A673 (cell line): Measurements from ENCODE around the gene OST4. TPM values are rescaled to one million over a fixed set of nuclear protein-coding genes. Genes with fewer than 3 reads are reported as not detected.

Experiments
- BruUV-seq: library from RNA; stranded (reverse); fragments of 400-500 nt; replicated peaks from 2 replicates; lab custom pipeline; 2021; lab: Mats Ljungman, UMichigan
- CTCF ChIA-PET: fragments of 300-600 bp; sonication (Branson Sonifier 250); formaldehyde crosslinking; loops from one replicate; lab custom pipeline; 2022; ENCODE audit warnings: antibody characterized with exemption; lab: Charles Lee
- POLR2A ChIA-PET: fragments of 300-600 bp; sonication (Branson Sonifier 250); formaldehyde crosslinking; loops from one replicate; lab custom pipeline; 2022; ENCODE audit warnings: antibody characterized with exemption; ENCODE audit not compliant: low non-redundant PET; lab: Charles Lee
- DNase-seq: peaks from one replicate; pipeline ENCODE4 v3.0.0-alpha.2; 2015; ENCODE audit warnings: low spot score
- H3K27ac ChIP-seq: fragments of 200-600 bp; sonication (generic); 2 replicates; pipeline ENCODE4 v1.5.1; 2016; ENCODE audit warnings: mixed run types, low read depth, mild to moderate bottlenecking, mixed read lengths, antibody characterized with exemption, low read length; ENCODE audit not compliant: poor library complexity, severe bottlenecking
- H3K27me3 ChIP-seq: fragments of 200-600 bp; sonication (generic); replicated peaks from 2 replicates; pipeline ENCODE4 v1.6.1; 2017; ENCODE audit warnings: mixed run types, low read depth, mild to moderate bottlenecking, mixed read lengths, antibody characterized with exemption, low read length; ENCODE audit not compliant: insufficient read depth, poor library complexity
- H3K36me3 ChIP-seq: fragments of 200-600 bp; sonication (generic); 2 replicates; pipeline ENCODE4 v1.6.1; 2016; ENCODE audit warnings: mixed run types, mild to moderate bottlenecking, mixed read lengths, antibody characterized with exemption, low read length; ENCODE audit not compliant: insufficient read depth, poor library complexity, severe bottlenecking
- H3K4me1 ChIP-seq: fragments of 200-600 bp; sonication (generic); 2 replicates; pipeline ENCODE4 v1.6.1; 2017; ENCODE audit warnings: mixed run types, mild to moderate bottlenecking, mixed read lengths, antibody characterized with exemption, low read length; ENCODE audit not compliant: insufficient read depth, poor library complexity, severe bottlenecking
- H3K4me3 ChIP-seq: fragments of 200-600 bp; sonication (generic); 2 replicates; pipeline ENCODE4 v1.5.1; 2016; ENCODE audit warnings: low read depth, mixed run types, mild to moderate bottlenecking, mixed read lengths, low read length; ENCODE audit not compliant: poor library complexity, severe bottlenecking
- H3K9me3 ChIP-seq: fragments of 200-600 bp; sonication (generic); 2 replicates; pipeline ENCODE4 v1.6.1; 2016; ENCODE audit warnings: mixed run types, low read depth, mild to moderate bottlenecking, mixed read lengths, antibody characterized with exemption, low read length; ENCODE audit not compliant: poor library complexity, severe bottlenecking
- CTCF ChIP-seq: fragments of 300-800, 200-600 bp; sonication (generic); conservative IDR thresholded peaks from 2 replicates; pipeline ENCODE4 v1.5.1; 2017; ENCODE audit warnings: low read depth, mild to moderate bottlenecking, antibody characterized with exemption, low read length, moderate library complexity, mixed read lengths
- EZH2 ChIP-seq: fragments of 200-600 bp; sonication (generic); IDR thresholded peaks from 2 replicates; pipeline ENCODE4 v1.6.1; 2017; ENCODE audit warnings: borderline replicate concordance, low read depth, mild to moderate bottlenecking, mixed read lengths, antibody characterized with exemption, low read length; ENCODE audit not compliant: poor library complexity, severe bottlenecking
- intact Hi-C: fragments of 100-400 bp; cut with micrococcal nuclease; formaldehyde crosslinking; loops from one replicate; pipeline ENCODE4 v1.10.0; 2022; ENCODE audit not compliant: unreplicated experiment
- total RNA-seq: library from RNA; stranded (reverse); gene quantifications from 2 replicates; pipeline ENCODE4 v1.2.3, GENCODE V29; 2021

Gene OST4
- total RNA-seq, 1 experiment from 2014 or later = 235 TPM

- no TSS peak for BruUV-seq
- no peak for TF ChIP-seq CTCF
- TF ChIP-seq EZH2 = no peak
- Histone ChIP-seq H3K4me1 (peaks cover 15% of the 10 kb centered on the region), H3K36me3 (peaks cover 64% of the 10 kb centered on the region), H3K9me3 (no peaks in the 10 kb centered on the region), H3K27me3 (no peaks in the 10 kb centered on the region), H3K27ac (no peak overlapping the region), H3K4me3 (no peak overlapping the region)
- ChIA-PET CTCF (no interaction called here), POLR2A (no interaction called here)
- intact Hi-C loops = no loop called here
- DNase-seq = no peak
These were observed 33.4 kb downstream of the OST4 start for GRCh38 chr2:27038012-27038411.

GRCh38 chr2:27033253-27033852, 38.1 kb downstream of the OST4 start:
- Histone ChIP-seq H3K4me1 (peaks cover 11% of the 10 kb centered on the region), H3K27me3 (no peaks in the 10 kb centered on the region), H3K36me3 (peaks cover 34% of the 10 kb centered on the region), H3K4me3 (peak overlapping the region; percentile 99), H3K9me3 (no peaks in the 10 kb centered on the region), H3K27ac (peak overlapping the region; percentile 87)
- ChIA-PET POLR2A (no interaction called here), CTCF (interaction anchor here (1.4 kb wide), 1 partner anchor 72 kb away, joined by 5 read pairs; no protein-coding TSS in a partner anchor)
- TF ChIP-seq CTCF = no peak
- TF ChIP-seq EZH2 = no peak
- DNase-seq = no peak
- intact Hi-C loops = no loop called here
- BruUV-seq = no TSS peak

- peak within 1 kb of the TSS; percentile 87 for H3K27ac ChIP-seq
- H3K27me3 ChIP-seq = no peaks in the 10 kb centered on the region
- POLR2A ChIA-PET = no interaction called here
- intact Hi-C loops = loop anchor here (1.0 kb wide), 1 partner anchor 18 kb away; no protein-coding TSS in a partner anchor
- TF ChIP-seq EZH2 = no peak
- no peak for TF ChIP-seq CTCF
- peaks cover 29% of the 10 kb centered on the region for H3K36me3 ChIP-seq
- CTCF ChIA-PET = interaction anchor here (1.4 kb wide), 1 partner anchor 71 kb away, joined by 5 read pairs; no protein-coding TSS in a partner anchor
- DNase-seq = peak; percentile 92
- H3K9me3 ChIP-seq = no peaks in the 10 kb centered on the region
- TSS peak; percentile 53 for BruUV-seq
- peak within 1 kb of the TSS; percentile 99 for H3K4me3 ChIP-seq
- H3K4me1 ChIP-seq = peaks cover 11% of the 10 kb centered on the region
These were observed 38.8 kb downstream of the OST4 start, which contains the start of gene TMEM214 for GRCh38 chr2:27032495-27033252. TMEM214 (plus strand) TSS chr2:27032965; CDS start chr2:27033016, 51 bp downstream.
